B cell (primary cell): ENCODE measurements around the gene KLHL35.

ENCODE experiments used
- EZH2 ChIP-seq: IDR thresholded peaks from 2 replicates; pipeline ENCODE4 v1.6.1; 2012; ENCODE audit warnings: borderline replicate concordance, low read depth, mild to moderate bottlenecking, moderate library complexity, low read length; ENCODE audit not compliant: insufficient read depth, poor library complexity, severe bottlenecking
- TF ChIP-seq, protein P1 (sequence below): fragments of 200-600 bp; IDR thresholded peaks from one replicate; pipeline ENCODE4 v1.8.0; 2022; ENCODE audit warnings: antibody characterized with exemption, mild to moderate bottlenecking

DNA sequence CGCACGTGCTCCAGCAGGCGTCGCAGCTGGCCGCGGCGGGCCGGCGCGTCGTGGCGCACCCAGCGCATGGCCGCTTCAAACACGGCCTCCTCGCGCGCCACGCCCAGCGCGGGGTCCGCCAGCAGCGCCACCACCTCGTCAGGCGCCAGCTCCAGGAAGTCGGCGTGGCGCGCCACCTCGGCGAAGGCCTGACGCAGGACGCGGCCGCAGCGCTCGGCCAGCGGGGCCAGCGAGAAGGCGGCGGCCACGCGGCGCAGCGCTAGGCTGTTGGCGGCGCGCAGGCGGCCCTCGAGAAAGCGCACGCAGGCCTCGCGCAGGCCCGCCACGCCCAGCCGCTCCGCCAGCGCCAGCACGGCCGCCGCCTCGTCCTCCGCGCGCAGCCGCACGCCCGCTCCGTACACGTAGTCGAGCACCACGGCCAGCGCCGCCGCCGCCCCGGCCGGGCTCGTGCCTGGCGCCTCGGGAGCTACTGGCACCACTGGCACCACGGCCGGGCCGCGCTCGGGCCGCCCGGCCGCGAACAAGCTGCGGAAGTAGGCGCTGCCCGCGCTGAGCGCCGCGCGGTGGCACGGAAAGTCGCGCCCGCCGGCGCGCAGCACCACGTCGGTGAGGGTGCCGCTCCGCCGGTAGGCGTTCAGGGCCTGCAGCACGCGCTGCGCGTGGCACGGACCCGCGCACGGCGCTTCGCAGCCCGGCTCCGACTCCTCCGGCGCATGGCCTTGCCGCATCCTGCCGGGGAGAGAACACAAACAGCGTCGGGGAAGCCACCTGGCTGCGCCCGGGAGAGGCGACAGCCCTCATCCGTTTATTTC lies 2.9 kb downstream of the KLHL35 start:
- TF ChIP-seq, protein P1, sequence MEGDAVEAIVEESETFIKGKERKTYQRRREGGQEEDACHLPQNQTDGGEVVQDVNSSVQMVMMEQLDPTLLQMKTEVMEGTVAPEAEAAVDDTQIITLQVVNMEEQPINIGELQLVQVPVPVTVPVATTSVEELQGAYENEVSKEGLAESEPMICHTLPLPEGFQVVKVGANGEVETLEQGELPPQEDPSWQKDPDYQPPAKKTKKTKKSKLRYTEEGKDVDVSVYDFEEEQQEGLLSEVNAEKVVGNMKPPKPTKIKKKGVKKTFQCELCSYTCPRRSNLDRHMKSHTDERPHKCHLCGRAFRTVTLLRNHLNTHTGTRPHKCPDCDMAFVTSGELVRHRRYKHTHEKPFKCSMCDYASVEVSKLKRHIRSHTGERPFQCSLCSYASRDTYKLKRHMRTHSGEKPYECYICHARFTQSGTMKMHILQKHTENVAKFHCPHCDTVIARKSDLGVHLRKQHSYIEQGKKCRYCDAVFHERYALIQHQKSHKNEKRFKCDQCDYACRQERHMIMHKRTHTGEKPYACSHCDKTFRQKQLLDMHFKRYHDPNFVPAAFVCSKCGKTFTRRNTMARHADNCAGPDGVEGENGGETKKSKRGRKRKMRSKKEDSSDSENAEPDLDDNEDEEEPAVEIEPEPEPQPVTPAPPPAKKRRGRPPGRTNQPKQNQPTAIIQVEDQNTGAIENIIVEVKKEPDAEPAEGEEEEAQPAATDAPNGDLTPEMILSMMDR, result no peak
- TF ChIP-seq EZH2, result peak; percentile 37
